Activated T-cell treated with anti-CD3 and anti-CD28 coated beads, Interleukin-2, amount 50 U/mL, for 4 hours (primary cell): ENCODE measurements around the gene ABCC4. TPM values are rescaled to one million over a fixed set of nuclear protein-coding genes. Genes with fewer than 3 reads are reported as not detected.

Source experiments
- ATAC-seq, 2 donors: fragments of 200-7000 bp; cut with Tn5 transposase; one replicate each; pipeline ENCODE4 v1.10.0; 2021
- DNase-seq: peaks from one replicate; pipeline ENCODE4 v3.0.0-alpha.2; 2020
- H3K27me3 Mint-ChIP-seq: one replicate; pipeline ENCODE4 v1.8.0; 2021; ENCODE audit warnings: low read depth, mixed read lengths
- H3K36me3 Mint-ChIP-seq: one replicate; pipeline ENCODE4 v1.8.0; 2022; ENCODE audit warnings: mixed read lengths; ENCODE audit not compliant: insufficient read depth
- H3K4me1 Mint-ChIP-seq: one replicate; pipeline ENCODE4 v1.8.0; 2021; ENCODE audit warnings: low read depth, mixed read lengths
- H3K4me3 Mint-ChIP-seq: one replicate; pipeline ENCODE4 v1.8.0; 2021; ENCODE audit warnings: mild to moderate bottlenecking, moderate library complexity, mixed read lengths
- H3K9me3 Mint-ChIP-seq: one replicate; pipeline ENCODE4 v1.8.0; 2021; ENCODE audit warnings: mixed read lengths
- total RNA-seq, 3 donors: library from RNA; stranded (reverse); gene quantifications; one replicate each; pipeline ENCODE4 v1.2.1, GENCODE V29; 2021

Gene ABCC4
- total RNA-seq, 3 donors from 2014 or later, result 17.6 to 18.5 (median 18.3) TPM

- ATAC-seq, result no peak
- H3K4me3 Mint-ChIP-seq, result no peak overlapping the region
- H3K27me3 Mint-ChIP-seq, result no peaks in the 10 kb centered on the region
- no peaks in the 10 kb centered on the region for H3K9me3 Mint-ChIP-seq
- H3K4me1 Mint-ChIP-seq, result peaks cover 1% of the 10 kb centered on the region
- H3K36me3 Mint-ChIP-seq, result peaks cover 29% of the 10 kb centered on the region
- DNase-seq, result no peak
Measured at GRCh38 chr13:95117092-95117491, 184.2 kb downstream of the ABCC4 start.

DNA sequence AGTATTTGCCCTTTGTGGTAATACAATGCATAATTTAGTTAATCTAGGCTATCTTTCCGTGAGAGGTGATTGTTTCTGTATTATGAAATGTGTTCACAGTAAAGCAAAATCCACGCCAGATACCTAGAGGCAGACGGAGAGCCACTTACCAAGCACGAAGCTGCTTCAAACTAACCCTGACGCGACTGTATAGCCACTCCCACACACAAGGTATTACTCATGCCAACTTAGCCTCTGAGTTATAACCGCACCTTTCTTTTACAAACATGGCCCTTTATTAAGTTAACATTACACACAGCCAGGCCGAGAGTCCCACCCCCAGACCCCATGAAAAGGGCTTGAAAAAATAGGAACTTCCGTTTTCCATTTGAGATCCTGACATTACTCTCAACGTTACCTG is 185.7 kb downstream of the ABCC4 start:
- DNase-seq (no peak), ATAC-seq (no peak)

GRCh38 chr13:95113601-95114000 is 187.7 kb downstream of the ABCC4 start:
- H3K36me3 Mint-ChIP-seq, result peaks cover 27% of the 10 kb centered on the region
- no peaks in the 10 kb centered on the region for H3K4me1 Mint-ChIP-seq
- DNase-seq (no peak), ATAC-seq (no peak)
- H3K4me3 Mint-ChIP-seq, result no peak overlapping the region
- no peaks in the 10 kb centered on the region for H3K9me3 Mint-ChIP-seq
- H3K27me3 Mint-ChIP-seq, result no peaks in the 10 kb centered on the region

More for the DNA sequence above, 185.7 kb downstream of the ABCC4 start:
- no peaks in the 10 kb centered on the region for H3K4me1 Mint-ChIP-seq
- no peaks in the 10 kb centered on the region for H3K27me3 Mint-ChIP-seq
- no peak overlapping the region for H3K4me3 Mint-ChIP-seq
- no peaks in the 10 kb centered on the region for H3K9me3 Mint-ChIP-seq
- H3K36me3 Mint-ChIP-seq, result peaks cover 21% of the 10 kb centered on the region

- DNase-seq (no peak), ATAC-seq (no peak)
- Mint-ChIP-seq H3K4me1 (no peaks in the 10 kb centered on the region), H3K27me3 (no peaks in the 10 kb centered on the region), H3K36me3 (peaks cover 27% of the 10 kb centered on the region), H3K4me3 (no peak overlapping the region), H3K9me3 (no peaks in the 10 kb centered on the region)
Measured at GRCh38 chr13:95112883-95113282, 188.4 kb downstream of the ABCC4 start.

- DNase-seq (no peak), ATAC-seq (no peak)
- peaks cover 25% of the 10 kb centered on the region for H3K36me3 Mint-ChIP-seq
- no peak overlapping the region for H3K4me3 Mint-ChIP-seq
- H3K9me3 Mint-ChIP-seq, result no peaks in the 10 kb centered on the region
- H3K27me3 Mint-ChIP-seq, result no peaks in the 10 kb centered on the region
- no peaks in the 10 kb centered on the region for H3K4me1 Mint-ChIP-seq
Measured at GRCh38 chr13:95111608-95112007, 189.6 kb downstream of the ABCC4 start.

GRCh38 chr13:95106562-95106961 is 194.7 kb downstream of the ABCC4 start:
- H3K9me3 Mint-ChIP-seq, result no peaks in the 10 kb centered on the region
- no peak for DNase-seq
- peaks cover 29% of the 10 kb centered on the region for H3K36me3 Mint-ChIP-seq
- no peaks in the 10 kb centered on the region for H3K4me1 Mint-ChIP-seq
- no peak for ATAC-seq
- H3K27me3 Mint-ChIP-seq, result no peaks in the 10 kb centered on the region
- H3K4me3 Mint-ChIP-seq, result no peak overlapping the region

GRCh38 chr13:95100525-95101433 is 200.5 kb downstream of the ABCC4 start:
- H3K4me3 Mint-ChIP-seq, result no peak overlapping the region

GRCh38 chr13:95099541-95099940 is 201.7 kb downstream of the ABCC4 start:
- Mint-ChIP-seq H3K4me3 (no peak overlapping the region), H3K9me3 (peaks cover 17% of the 10 kb centered on the region), H3K36me3 (peaks cover 41% of the 10 kb centered on the region), H3K4me1 (no peaks in the 10 kb centered on the region), H3K27me3 (no peaks in the 10 kb centered on the region)
- DNase-seq (no peak), ATAC-seq (no peak)

More at GRCh38 chr13:95100525-95101433, 200.5 kb downstream of the ABCC4 start:
- Mint-ChIP-seq H3K27me3 (no peaks in the 10 kb centered on the region), H3K4me1 (no peaks in the 10 kb centered on the region), H3K36me3 (peaks cover 38% of the 10 kb centered on the region), H3K9me3 (peaks cover 17% of the 10 kb centered on the region)
- no peak for ATAC-seq
- no peak for DNase-seq

DNA sequence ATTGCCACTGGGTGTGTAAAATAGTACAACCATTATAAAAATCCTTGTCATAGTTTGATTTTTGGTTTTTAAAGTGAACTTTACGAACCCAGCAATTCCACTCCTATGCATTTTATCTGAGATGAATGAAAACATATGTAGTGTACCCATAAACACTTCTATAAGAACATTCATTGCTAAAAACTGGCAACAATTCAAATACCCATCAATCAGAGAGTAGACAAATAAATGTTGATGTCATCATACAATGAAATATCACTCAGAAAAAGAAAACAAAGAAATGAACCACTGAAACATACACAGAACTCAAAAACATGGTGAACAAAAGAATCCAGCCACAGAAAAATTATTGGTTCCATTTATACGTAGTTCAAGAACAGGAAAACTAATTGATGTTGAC is 202.3 kb downstream of the ABCC4 start:
- H3K4me3 Mint-ChIP-seq, result no peak overlapping the region
- peaks cover 44% of the 10 kb centered on the region for H3K36me3 Mint-ChIP-seq
- peaks cover 17% of the 10 kb centered on the region for H3K9me3 Mint-ChIP-seq
- ATAC-seq (no peak), DNase-seq (no peak)
- H3K4me1 Mint-ChIP-seq, result no peaks in the 10 kb centered on the region
- no peaks in the 10 kb centered on the region for H3K27me3 Mint-ChIP-seq

GRCh38 chr13:95091755-95092154 is 209.5 kb downstream of the ABCC4 start:
- no peak for ATAC-seq
- no peak for DNase-seq
- peaks cover 4% of the 10 kb centered on the region for H3K4me1 Mint-ChIP-seq

DNA sequence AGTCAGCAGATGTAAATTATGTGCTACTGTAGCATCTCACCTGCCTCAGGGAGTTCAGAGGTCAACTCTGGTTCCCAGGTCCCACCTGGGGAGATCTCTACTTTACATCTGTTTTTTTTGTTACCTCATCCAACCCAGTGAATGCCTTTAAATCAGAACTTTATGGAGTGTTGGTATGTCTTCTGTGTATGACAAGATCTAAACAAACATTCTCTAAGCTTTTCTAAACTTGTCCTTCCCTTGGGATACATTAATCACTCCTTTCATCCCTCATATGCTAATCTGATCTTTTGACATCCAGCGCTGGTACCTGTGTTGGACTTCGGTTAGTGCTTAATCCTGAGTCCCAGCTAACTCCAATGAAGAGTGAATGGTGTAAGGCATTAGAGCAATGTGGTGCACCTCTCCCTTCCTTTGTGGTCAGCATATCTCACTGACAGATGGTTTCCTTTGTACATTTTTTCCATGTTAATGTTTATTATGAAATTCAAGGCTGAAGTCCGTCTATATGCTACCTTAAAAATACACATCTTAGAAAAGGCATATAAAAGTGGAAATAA is 213.4 kb downstream of the ABCC4 start:
- H3K9me3 Mint-ChIP-seq, result peaks cover 6% of the 10 kb centered on the region
- H3K36me3 Mint-ChIP-seq, result peaks cover 21% of the 10 kb centered on the region
- no peak overlapping the region for H3K4me3 Mint-ChIP-seq
- no peak for ATAC-seq
- peaks cover 4% of the 10 kb centered on the region for H3K4me1 Mint-ChIP-seq
- DNase-seq, result no peak
- no peaks in the 10 kb centered on the region for H3K27me3 Mint-ChIP-seq

More at GRCh38 chr13:95091755-95092154, 209.5 kb downstream of the ABCC4 start:
- Mint-ChIP-seq H3K9me3 (peaks cover 14% of the 10 kb centered on the region), H3K27me3 (no peaks in the 10 kb centered on the region), H3K36me3 (peaks cover 49% of the 10 kb centered on the region), H3K4me3 (no peak overlapping the region)

DNA sequence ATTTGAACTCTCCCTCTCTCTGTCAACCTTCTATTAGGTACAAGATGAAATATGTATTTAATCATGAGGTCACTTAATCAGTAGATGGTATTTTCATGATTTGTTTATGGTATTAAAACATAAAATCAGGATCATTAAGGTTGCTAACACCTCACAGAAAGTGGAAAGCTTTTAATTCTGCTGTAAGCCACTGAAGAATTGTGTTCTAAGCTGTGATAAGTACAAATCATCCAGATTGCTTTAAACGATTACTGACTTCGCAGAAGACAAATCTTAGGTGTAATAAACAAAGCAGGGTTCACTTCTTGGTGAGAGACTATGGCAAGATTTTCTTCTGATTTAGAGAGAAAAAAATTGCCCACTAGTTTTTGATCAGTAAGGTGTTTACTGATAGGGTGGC is 214.5 kb downstream of the ABCC4 start:
- no peak for ATAC-seq

GRCh38 chr13:95083758-95084157 is 217.5 kb downstream of the ABCC4 start:
- DNase-seq (no peak), ATAC-seq (no peak)
- Mint-ChIP-seq H3K4me3 (no peak overlapping the region), H3K9me3 (no peaks in the 10 kb centered on the region), H3K36me3 (peaks cover 12% of the 10 kb centered on the region), H3K27me3 (no peaks in the 10 kb centered on the region), H3K4me1 (peaks cover 4% of the 10 kb centered on the region)

More for the DNA sequence above, 214.5 kb downstream of the ABCC4 start:
- Mint-ChIP-seq H3K4me3 (no peak overlapping the region), H3K36me3 (peaks cover 14% of the 10 kb centered on the region), H3K9me3 (no peaks in the 10 kb centered on the region), H3K27me3 (no peaks in the 10 kb centered on the region), H3K4me1 (peaks cover 4% of the 10 kb centered on the region)
- DNase-seq, result no peak

DNA sequence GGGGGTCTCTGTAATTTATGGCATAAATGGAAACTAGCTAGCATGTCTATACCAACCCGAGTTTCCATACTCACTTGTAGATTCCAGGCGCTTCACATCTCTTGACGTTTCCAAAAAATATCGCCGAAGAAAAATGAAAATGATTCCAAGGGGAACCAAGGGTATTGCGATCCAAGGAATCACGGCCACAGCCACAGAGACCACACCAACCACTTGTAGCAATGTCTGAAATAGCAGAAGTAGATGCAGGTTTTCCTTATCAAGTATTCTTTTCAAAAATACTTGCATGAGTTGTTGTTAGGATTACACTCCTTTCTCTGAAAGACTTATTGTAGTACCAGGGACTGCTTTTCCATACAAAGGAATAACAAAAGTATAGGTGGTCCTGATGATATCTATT is 218.2 kb downstream of the ABCC4 start:
- Mint-ChIP-seq H3K4me1 (peaks cover 3% of the 10 kb centered on the region), H3K36me3 (peaks cover 14% of the 10 kb centered on the region), H3K4me3 (no peak overlapping the region), H3K9me3 (no peaks in the 10 kb centered on the region), H3K27me3 (no peaks in the 10 kb centered on the region)
- ATAC-seq, result no peak
- no peak for DNase-seq

DNA sequence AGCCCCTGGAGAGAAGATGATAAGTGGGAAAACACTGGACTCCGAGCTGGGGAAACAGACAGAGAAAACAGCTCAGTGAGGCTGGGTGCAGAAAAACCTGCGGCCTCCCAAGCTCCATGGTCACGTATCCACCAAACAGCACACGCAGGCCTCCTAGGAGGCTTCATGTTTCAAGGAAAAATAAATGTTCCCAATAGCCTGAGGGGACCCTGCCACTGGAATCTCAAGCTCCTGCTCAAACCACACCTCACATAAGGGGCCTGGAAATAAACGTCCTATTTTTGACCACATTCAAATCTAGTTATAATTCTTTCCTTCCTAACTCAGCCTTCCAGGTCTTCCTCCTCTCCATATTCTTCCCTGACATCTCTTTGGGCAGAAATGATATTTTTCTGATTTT is 225.7 kb downstream of the ABCC4 start:
- H3K9me3 Mint-ChIP-seq, result no peaks in the 10 kb centered on the region
- H3K4me3 Mint-ChIP-seq, result no peak overlapping the region
- no peak for DNase-seq
- no peaks in the 10 kb centered on the region for H3K4me1 Mint-ChIP-seq
- no peak for ATAC-seq
- peaks cover 50% of the 10 kb centered on the region for H3K36me3 Mint-ChIP-seq
- no peaks in the 10 kb centered on the region for H3K27me3 Mint-ChIP-seq
